Keratinocyte (primary cell): Measurements from ENCODE around the gene WDR5.

Source experiments
- CTCF ChIP-seq, 3 experiments: IDR thresholded peaks in 1 of 3; conservative IDR thresholded peaks in 1 of 3; optimal IDR thresholded peaks in 1 of 3; 2 replicates in 2 of 3; 3 replicates in 1 of 3; pipeline versions ENCODE3 to v1.5.1; 2011; ENCODE audit warnings: low read length in 3 of 3, mild to moderate bottlenecking in 3 of 3, moderate library complexity in 2 of 3, control low read depth in 1 of 3, inconsistent platforms in 1 of 3; ENCODE audit not compliant: insufficient read depth in 2 of 3; ENCODE audit errors: extremely low read depth in 1 of 3
- EZH2 ChIP-seq: IDR thresholded peaks from one replicate; pipeline ENCODE4 v1.6.1; 2012; ENCODE audit warnings: inconsistent platforms, mild to moderate bottlenecking, low read length, moderate library complexity

- TF ChIP-seq EZH2 (no peak), CTCF (optimal IDR thresholded peaks at IDR 0.05 in 1 of 3, IDR thresholded peaks at IDR 0.05 in 1 of 3, conservative IDR thresholded peaks at IDR 0.05 in 1 of 3; ENCODE audit: extremely low read depth in 1 of 3, insufficient read depth in 2 of 3, low read length in 3 of 3) (no peak)
Observed at GRCh38 chr9:134145262-134145661, 9.4 kb downstream of the WDR5 start.
